Nephron (organoid): ENCODE results near the gene SPPL2B.

ENCODE experiments used
- H3K27ac Mint-ChIP-seq, 3 experiments: 2 replicates each; pipeline ENCODE4 v1.8.0; 2020; ENCODE audit warnings: mixed read lengths in 3 of 3, mild to moderate bottlenecking in 2 of 3, moderate library complexity in 1 of 3
- H3K27me3 Mint-ChIP-seq: 2 replicates; pipeline ENCODE4 v1.8.0; 2021; ENCODE audit warnings: low read depth, mild to moderate bottlenecking, moderate library complexity, mixed read lengths
- H3K36me3 Mint-ChIP-seq: 2 replicates; pipeline ENCODE4 v1.8.0; 2020; ENCODE audit warnings: low read depth, mixed read lengths
- H3K4me1 Mint-ChIP-seq: 2 replicates; pipeline ENCODE4 v1.8.0; 2020; ENCODE audit warnings: mixed read lengths
- H3K4me3 Mint-ChIP-seq, 3 experiments: 2 replicates each; pipeline ENCODE4 v1.8.0; 2020; ENCODE audit warnings: mild to moderate bottlenecking in 3 of 3, mixed read lengths in 3 of 3, moderate library complexity in 2 of 3
- H3K9me3 Mint-ChIP-seq: 2 replicates; pipeline ENCODE4 v1.8.0; 2020; ENCODE audit warnings: mixed read lengths
- TF ChIP-seq, protein P1 (sequence below), 3 experiments: fragments of 200-600 bp; sonication (generic); IDR thresholded peaks; one replicate each; pipeline ENCODE4 v1.5.0; 2021; ENCODE audit warnings: antibody characterized with exemption in 3 of 3; ENCODE audit not compliant: unreplicated experiment in 3 of 3

Gene SPPL2B

DNA sequence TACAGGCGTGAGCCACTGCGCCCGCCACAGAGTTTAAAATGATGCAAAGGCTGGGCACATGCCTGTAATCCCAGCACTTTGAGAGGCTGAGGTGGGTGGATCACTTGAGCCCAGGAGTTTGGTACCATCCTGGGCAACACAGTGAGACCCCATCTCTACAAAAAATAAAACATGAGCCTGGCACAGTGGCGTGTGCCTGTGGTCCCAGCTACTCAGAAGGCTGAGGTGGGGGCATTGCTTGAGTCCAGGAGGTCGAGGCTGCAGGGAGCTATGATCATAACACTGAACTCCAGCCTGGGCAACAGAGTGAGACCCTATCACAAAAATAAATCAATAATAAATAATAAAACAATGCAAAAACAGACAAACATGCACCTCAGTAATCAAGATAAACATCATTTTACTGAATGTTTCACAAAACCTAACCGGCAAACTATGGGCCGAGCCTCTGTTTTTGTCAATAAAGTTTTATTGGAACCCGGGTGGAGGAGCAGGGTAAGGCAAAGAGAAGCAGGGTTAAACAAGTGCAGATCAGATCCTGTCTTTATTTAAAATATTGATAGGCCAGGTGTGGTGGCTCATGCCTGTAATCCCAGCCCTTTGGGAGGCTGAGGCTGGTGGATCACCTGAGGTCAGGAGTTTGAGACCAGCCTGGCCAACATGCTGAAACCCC lies 44.5 kb upstream of the SPPL2B start:
- H3K4me3 Mint-ChIP-seq, result no peak overlapping the region
- TF ChIP-seq, protein P1, sequence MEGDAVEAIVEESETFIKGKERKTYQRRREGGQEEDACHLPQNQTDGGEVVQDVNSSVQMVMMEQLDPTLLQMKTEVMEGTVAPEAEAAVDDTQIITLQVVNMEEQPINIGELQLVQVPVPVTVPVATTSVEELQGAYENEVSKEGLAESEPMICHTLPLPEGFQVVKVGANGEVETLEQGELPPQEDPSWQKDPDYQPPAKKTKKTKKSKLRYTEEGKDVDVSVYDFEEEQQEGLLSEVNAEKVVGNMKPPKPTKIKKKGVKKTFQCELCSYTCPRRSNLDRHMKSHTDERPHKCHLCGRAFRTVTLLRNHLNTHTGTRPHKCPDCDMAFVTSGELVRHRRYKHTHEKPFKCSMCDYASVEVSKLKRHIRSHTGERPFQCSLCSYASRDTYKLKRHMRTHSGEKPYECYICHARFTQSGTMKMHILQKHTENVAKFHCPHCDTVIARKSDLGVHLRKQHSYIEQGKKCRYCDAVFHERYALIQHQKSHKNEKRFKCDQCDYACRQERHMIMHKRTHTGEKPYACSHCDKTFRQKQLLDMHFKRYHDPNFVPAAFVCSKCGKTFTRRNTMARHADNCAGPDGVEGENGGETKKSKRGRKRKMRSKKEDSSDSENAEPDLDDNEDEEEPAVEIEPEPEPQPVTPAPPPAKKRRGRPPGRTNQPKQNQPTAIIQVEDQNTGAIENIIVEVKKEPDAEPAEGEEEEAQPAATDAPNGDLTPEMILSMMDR (IDR thresholded peaks at IDR 0.05; ENCODE audit: unreplicated experiment in 3 of 3), result no peak

DNA sequence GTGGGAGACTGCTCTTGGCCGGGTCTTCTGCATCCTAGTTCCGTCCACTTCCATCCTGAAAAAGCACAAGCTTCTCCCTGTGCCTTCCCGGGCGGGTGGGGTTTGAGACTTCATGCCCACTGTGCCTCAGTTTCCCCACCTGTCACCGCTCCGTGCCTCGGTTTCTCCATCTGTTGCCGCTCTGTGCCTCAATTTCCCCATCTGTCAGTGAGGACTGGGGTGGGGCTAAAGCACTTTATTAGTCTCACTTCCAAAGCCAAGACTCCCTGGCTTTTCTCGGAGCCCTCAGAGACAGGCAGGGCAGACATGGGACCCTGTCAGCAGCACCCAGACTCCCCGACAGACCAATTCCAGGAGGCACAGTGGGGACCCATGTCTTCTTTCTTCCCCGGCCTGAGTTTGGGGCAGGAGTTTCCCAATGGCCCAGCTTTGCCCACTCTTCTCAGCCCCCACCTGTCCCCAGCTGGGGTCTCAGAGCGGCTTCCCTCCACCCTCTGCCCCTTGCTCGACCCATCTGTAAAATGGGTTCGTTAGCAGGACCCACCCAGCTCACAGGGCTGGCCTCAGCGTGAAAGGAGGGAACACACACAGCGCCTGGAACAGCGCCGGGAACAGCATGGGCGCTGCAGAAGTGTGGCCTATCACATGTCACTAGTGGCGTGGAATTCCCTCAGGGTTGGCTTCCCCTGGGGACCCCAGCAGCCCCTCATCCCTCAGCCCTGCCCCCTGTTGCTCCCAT lies 41.9 kb upstream of the SPPL2B start:
- H3K36me3 Mint-ChIP-seq, result no peaks in the 10 kb centered on the region
- H3K27me3 Mint-ChIP-seq, result peaks cover 84% of the 10 kb centered on the region
- H3K9me3 Mint-ChIP-seq, result no peaks in the 10 kb centered on the region
- TF ChIP-seq, protein P1 (IDR thresholded peaks at IDR 0.05; ENCODE audit: unreplicated experiment in 3 of 3), result no peak
- no peak overlapping the region for H3K4me3 Mint-ChIP-seq
- peaks cover 5% of the 10 kb centered on the region for H3K4me1 Mint-ChIP-seq
- no peak overlapping the region for H3K27ac Mint-ChIP-seq

More for the DNA sequence above, 44.5 kb upstream of the SPPL2B start:
- Mint-ChIP-seq H3K9me3 (no peaks in the 10 kb centered on the region), H3K27ac (no peak overlapping the region), H3K36me3 (no peaks in the 10 kb centered on the region), H3K27me3 (peaks cover 65% of the 10 kb centered on the region), H3K4me1 (peaks cover 4% of the 10 kb centered on the region)

DNA sequence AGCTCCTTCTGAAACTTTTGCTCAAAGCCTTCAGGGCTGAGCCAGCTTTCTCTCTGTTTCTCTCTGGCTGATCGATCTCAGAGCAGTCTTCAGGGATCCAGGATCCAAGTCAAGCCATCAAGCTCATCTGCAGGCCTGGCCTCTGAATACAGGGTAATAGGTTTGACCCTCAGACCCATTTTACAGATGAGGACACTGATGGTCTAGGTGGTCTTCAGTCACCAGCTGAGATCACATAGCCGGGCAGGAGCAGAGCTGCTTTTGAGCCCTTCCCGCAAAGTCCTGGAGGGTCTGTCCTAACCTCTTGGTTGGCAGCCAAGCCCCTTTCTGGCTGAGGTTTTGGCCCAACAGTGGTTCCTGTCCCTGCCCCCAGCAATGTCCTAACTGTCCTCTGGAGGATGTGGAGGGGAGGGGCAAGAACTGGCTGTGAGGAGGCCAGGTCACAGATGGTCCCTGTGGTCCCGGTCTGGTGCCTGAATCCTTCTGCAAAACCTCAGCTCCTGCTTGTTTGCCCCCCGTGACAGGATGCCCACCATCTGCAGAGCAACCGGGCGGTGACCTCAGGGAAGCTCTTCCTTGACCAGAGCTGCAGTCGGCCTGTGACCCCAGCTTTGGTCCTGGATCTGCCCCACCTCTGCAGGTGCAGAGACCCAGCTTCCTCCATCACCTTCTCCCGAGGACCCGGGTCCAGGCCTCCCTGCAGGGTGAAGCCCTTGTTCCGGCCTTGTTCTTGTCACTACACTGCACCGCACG lies 40.7 kb upstream of the SPPL2B start:
- peaks cover 5% of the 10 kb centered on the region for H3K4me1 Mint-ChIP-seq
- no peaks in the 10 kb centered on the region for H3K36me3 Mint-ChIP-seq
- H3K4me3 Mint-ChIP-seq, result no peak overlapping the region
- H3K27me3 Mint-ChIP-seq, result peaks cover 85% of the 10 kb centered on the region
- TF ChIP-seq, protein P1 (IDR thresholded peaks at IDR 0.05; ENCODE audit: unreplicated experiment in 3 of 3), result no peak
- H3K27ac Mint-ChIP-seq, result no peak overlapping the region
- H3K9me3 Mint-ChIP-seq, result no peaks in the 10 kb centered on the region

DNA sequence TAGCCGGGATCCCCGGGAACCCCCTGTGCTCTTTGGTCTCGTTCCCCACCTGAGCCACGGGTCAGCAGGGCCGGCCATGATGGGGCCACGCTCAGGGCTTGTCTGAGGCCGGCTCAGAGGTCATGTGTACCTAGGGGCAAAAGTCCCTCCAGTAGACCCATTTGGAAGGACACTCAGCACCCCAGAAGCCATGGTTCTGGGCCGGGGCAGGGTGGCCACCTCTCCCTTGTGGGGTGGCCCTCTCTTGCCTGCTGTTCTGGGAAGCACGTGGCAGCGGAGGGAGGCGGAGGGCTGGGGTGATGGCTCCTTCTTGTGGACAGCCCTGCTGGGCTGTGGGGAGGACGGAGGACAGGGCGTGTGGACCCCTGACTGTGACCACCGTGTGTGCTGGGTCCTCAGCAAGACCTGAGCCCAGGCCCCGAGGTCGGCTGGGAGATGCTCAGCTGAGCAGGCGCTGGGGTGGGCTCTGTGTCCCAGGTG lies 40.1 kb upstream of the SPPL2B start:
- no peaks in the 10 kb centered on the region for H3K9me3 Mint-ChIP-seq
- peaks cover 5% of the 10 kb centered on the region for H3K4me1 Mint-ChIP-seq
- H3K27ac Mint-ChIP-seq, result no peak overlapping the region
- H3K36me3 Mint-ChIP-seq, result no peaks in the 10 kb centered on the region
- peaks cover 85% of the 10 kb centered on the region for H3K27me3 Mint-ChIP-seq
- peak overlapping the region in 2 of 3 experiments; percentile 26 to 69 for H3K4me3 Mint-ChIP-seq
- TF ChIP-seq, protein P1 (IDR thresholded peaks at IDR 0.05; ENCODE audit: unreplicated experiment in 3 of 3), result no peak

DNA sequence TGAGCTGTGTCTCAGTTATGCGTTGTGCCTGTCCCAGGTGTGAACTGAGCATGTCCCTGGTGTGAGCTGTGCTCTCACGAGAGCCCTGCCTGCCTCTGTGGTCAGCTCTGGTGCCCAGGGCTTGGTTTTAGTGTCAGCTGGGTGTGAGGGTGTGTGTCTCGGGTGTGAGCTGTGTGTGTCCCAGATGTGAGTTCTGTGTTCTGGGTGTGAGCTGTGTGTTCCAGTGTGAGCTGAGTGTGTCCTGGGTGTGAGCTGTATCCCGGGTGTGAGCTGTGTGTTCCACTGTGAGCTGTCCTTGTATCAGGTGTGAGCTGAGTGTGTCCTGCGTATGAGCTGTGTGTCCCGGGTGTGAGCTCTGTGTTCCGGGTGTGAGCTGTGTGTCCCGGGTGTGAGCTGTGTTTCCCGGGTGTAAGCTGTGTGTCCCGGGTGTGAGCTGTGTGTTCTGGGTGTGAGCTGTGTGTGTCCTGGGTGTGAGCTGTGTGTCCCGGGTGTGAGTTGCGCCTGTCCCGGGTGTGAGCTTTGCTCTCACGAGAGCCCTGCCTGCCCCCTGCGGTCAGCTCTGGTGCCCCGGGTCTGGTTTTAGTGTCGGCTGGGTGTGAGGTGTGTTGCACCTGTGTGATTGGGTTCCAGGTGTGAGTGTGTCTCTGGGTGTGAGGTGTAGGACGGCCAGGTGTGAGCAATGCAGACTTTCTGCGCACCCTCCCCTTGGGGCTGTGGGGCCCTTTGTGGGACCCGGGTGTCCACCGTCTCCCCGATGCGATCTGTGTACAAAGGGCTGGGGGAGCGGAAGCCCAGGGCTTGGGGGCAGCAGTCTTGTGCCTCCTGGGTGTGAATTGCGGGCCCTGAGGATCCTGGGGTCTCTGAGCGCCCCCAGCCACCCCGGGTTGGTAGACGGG lies 39.4 kb upstream of the SPPL2B start:
- H3K27ac Mint-ChIP-seq, result no peak overlapping the region
- H3K4me1 Mint-ChIP-seq, result peaks cover 9% of the 10 kb centered on the region
- H3K4me3 Mint-ChIP-seq, result peak overlapping the region; percentile 14 to 69 (median 26)
- peaks cover 88% of the 10 kb centered on the region for H3K27me3 Mint-ChIP-seq
- no peaks in the 10 kb centered on the region for H3K9me3 Mint-ChIP-seq
- no peaks in the 10 kb centered on the region for H3K36me3 Mint-ChIP-seq
- TF ChIP-seq, protein P1 (IDR thresholded peaks at IDR 0.05; ENCODE audit: unreplicated experiment in 3 of 3), result no peak
